HG02759 (cell line): ENCODE measurements around the gene VNN1.
"Not testable (repeated sequence)": the region's sequence is repeated elsewhere in the genome, so short reads cannot be mapped to it uniquely, and the experiment has no call there.

Experiments
- ATAC-seq: cut with Tn5 transposase; IDR thresholded peaks from one replicate; pipeline ENCODE4 v1.9.1; 2021; ENCODE audit warnings: mild to moderate bottlenecking, moderate library complexity; ENCODE audit not compliant: unreplicated experiment

VNN1 gene

DNA sequence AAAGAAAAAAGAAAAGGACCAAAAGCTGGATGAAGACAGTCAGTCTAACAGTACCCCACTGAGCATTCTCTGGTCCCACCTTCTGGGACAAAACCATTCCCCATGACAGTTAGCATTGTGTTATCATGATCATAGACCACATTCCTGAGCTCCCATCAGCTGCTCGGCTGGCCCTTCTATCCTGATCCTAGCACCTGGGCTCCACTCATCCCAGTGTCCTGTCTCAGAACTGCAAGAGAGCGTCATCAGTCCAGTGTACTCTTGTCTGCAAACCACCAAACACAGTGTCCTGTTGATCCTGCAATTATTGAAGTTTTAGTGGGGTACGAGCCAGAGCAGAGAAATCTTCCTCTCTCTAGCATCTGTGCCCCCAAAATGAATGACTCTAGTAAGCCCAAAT lies 38.9 kb downstream of the VNN1 start:
- no peak for ATAC-seq

DNA sequence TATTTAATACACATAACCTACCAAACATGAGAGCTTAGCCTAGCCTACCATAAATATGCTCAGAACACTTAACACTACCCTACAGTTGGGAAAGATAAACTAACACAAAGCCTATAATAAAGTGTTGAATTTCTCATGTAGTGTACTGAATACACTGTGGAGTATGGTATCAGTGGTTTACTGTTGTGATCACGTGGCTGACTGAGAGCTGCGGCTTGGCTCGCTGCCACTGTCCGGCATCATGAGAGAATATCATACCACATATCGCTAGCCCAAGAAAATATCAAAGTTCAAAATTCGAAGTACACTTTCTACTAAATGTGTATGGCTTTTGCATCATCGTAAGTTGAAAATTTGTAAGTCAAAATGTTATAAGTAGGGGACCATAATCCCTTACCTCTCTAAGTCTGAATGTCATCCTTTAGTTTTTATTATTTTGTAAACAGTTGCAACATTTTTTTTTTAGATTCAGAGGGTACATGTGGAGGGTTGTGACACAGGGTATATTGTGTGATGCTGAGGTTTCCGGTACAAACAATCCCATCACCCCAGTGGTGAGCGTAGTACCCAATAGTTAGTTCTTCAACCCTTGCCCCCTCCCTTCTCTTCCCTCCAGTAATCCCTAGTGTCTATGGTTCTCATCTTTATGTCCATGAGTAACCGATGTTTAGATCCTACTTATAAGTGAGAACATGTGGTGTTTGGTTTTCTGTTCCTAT lies 40.3 kb downstream of the VNN1 start:
- ATAC-seq = no peak

GRCh38 chr6:132671295-132671694 lies 42.6 kb downstream of the VNN1 start:
- ATAC-seq = no peak

GRCh38 chr6:132669690-132670291 lies 44.1 kb downstream of the VNN1 start:
- ATAC-seq = no peak

- no peak for ATAC-seq
Measured at GRCh38 chr6:132666118-132666517, 47.7 kb downstream of the VNN1 start.

- ATAC-seq = no peak
Measured at GRCh38 chr6:132664309-132665034, 49.4 kb downstream of the VNN1 start.

DNA sequence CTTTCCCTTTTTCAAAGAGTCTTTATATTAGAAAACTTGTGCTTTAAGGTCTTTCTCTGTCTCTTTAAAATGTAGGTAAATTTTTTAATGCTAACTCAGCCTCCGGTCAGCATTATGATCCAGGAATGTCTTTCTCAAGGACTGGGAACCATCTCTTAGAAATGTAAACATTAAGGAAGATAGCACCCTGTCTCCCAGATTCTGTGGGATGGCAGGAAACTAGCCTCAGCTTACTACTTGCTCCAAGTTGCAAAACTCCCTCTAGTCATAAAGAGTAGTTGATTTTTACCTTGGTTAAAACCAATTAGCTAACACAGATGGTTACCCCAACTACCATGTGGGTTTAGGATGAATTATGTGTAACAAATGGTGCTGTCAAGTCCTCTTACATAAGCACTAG lies 50.2 kb downstream of the VNN1 start:
- no peak for ATAC-seq

- ATAC-seq = no peak
Measured at GRCh38 chr6:132661906-132662305, 51.9 kb downstream of the VNN1 start.

DNA sequence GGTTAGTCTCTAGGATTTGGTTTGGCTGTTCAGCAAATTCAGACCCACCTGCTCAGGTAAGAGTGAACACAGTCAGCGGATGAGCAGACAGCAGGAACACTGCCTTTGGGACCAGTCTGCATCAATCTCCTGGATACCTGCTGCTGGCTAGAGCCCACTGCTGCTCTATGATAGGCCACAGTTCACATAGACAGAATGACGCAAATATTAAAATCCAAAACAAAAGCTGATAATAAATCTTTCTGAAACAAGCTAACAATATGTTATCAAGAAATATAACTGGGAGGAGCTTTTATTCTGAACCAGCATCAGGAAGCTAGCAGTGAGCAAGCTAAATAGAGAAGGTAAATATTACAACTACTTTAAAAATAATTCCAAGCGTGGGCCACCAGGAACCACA lies 54.8 kb downstream of the VNN1 start, which contains the start of gene TAAR1:
TAAR1 (minus strand) TSS at position 101 of the 400 bp plus-strand sequence. CDS start 13,179 bp downstream, outside the sequence.
- no peak for ATAC-seq

- no peak for ATAC-seq
Measured at GRCh38 chr6:132651062-132651461, 62.8 kb downstream of the VNN1 start.

DNA sequence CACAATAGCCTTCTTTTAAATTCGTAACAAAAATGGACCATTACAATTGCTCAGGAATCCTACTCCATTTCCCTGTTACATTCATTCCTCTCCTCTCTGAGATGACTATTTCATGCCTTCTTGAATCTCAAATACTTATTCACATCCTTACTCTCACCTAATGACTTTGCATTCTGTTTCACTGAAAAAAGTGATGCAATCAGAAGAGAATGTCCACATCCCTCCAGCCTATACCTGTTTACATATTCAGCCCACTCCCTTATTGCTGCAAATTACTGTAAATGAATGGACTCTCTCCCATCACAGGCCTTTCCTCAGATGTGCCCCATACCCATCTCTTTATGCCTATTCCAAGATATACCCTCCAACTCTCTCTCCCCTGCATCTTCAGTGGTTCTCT lies 63.4 kb downstream of the VNN1 start:
- no peak for ATAC-seq

DNA sequence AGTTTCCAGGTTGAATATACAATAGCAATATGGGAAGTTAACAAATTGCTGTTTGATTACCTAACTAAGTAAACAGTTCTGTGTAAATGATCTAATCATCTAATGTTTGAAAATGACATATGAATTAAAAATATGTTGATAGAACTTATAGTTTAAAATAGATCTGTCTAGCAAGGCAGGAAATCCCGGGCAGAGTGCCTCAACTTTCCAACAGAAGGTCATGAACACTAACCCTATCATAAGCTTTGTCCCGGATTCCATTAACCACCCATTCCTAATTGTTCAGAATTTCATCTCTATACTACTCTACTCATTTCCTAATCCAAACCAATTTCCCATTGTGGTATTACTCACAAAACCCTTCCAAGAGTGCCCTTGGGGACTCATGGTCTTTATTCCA lies 65.0 kb downstream of the VNN1 start:
- ATAC-seq = no peak

- ATAC-seq = peak; percentile 80
Measured at GRCh38 chr6:132648356-132648755, 65.5 kb downstream of the VNN1 start.

- peak; percentile 58 for ATAC-seq
Measured at GRCh38 chr6:132643547-132643946, 70.3 kb downstream of the VNN1 start.

DNA sequence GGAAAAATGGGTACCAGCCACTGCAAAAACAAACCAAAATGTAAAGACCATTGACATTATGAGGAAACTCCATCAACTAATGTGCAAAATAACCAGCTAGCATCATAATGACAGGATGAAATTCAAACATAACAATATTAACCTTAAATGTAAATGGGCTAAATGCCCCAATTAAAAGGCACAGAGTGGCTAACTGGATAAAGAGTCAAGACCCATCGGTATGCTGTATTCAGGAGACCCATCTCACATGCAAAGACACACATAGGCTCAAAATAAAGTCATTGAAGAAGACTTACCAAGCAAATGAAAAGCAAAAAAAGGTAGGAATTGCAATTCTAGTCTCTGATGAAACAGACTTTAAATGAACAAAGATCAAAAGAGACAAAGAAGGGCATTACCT lies 76.7 kb downstream of the VNN1 start:
- ATAC-seq = not testable (repeated sequence)

GRCh38 chr6:132635906-132636305 lies 77.9 kb downstream of the VNN1 start:
- ATAC-seq = not testable (repeated sequence)

- ATAC-seq = not testable (repeated sequence)
Measured at GRCh38 chr6:132635288-132635687, 78.6 kb downstream of the VNN1 start.

DNA sequence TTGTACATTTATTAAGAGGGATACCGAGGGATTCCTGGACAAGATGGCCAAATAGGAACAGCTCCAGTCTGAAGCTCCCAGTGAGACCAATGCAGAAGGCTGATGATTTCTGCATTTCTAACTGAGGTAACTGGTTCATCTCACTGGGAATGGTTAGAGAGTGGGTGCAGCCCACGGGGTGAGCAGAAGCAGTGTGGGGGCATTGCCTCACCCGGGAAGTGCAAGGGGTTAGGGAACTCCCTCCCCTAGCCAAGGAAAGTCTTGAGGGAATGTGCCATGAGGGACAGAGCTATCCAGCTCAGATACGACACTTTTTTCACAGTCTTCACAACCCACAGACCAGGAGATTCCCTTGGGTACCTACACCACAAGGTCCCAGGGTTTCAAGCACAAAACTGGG lies 79.1 kb downstream of the VNN1 start:
- no peak for ATAC-seq

- ATAC-seq = no peak
Measured at GRCh38 chr6:132633362-132633761, 80.5 kb downstream of the VNN1 start.
